HG03045 (cell line): Measurements from ENCODE around the gene HS6ST1.

Source experiments
- ATAC-seq: cut with Tn5 transposase; IDR thresholded peaks from one replicate; pipeline ENCODE4 v1.9.1; 2021; ENCODE audit warnings: mild to moderate bottlenecking, moderate library complexity; ENCODE audit not compliant: unreplicated experiment

HS6ST1 gene

GRCh38 chr2:128300151-128301020 lies 18.3 kb downstream of the HS6ST1 start:
- no peak for ATAC-seq

DNA sequence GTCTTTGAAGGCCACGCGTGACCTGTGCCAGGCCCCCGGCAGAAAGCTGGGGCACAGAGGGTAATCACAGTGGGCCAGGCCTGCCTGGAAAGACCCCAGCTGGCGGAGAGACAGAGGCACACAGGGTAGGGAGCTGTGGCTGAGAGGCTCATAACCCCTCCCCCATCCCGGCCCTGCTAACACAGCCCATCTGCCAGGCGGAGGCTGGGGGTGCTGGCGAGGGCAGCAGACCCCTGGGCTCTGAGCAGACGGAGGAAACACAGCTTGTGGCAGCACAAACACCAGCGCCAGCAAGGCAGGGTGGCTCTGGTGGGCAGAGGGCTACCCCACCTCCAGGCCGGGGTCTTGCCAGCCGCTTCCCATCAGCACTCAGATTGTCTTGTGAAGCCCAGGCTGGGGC lies 19.0 kb downstream of the HS6ST1 start:
- no peak for ATAC-seq

GRCh38 chr2:128298846-128299507 lies 19.7 kb downstream of the HS6ST1 start:
- no peak for ATAC-seq

DNA sequence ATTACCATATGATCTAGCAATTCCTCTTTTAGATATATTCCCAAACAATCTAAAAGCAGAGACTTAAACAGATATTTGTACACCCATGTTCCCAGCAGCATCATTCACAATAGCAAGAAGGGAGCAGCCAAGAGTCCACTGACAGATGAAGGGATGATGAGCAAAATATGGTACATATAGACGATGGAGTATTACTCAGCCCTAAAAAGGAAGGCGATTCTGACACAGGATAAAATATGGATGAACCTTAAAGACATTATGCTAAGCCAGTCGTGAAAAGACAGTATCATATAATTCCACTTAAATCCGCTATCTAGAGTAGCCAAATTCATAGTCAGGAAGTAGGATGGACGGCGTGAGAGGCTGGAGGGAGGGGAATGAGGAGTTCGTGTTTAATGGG lies 20.4 kb downstream of the HS6ST1 start:
- ATAC-seq = no peak

- ATAC-seq = no peak
Observed at GRCh38 chr2:128293870-128294455, 24.7 kb downstream of the HS6ST1 start.

DNA sequence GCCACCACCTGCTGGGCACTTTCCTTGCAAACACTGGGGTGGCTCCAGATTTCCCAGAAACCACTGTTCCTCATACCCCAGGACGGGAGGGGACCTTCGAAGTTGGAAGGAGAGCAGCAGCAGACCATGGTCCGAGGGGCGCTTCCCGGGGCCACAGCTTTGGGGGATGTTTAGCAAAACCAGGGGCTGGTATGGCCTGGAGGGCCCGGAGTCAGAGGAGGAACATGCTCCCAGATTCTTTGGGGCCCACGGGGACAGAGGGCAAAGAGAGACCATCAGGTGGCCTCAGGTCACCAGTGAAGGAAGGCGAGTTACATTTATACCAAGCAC lies 25.3 kb downstream of the HS6ST1 start:
- no peak for ATAC-seq

- ATAC-seq = no peak
Observed at GRCh38 chr2:128292599-128293425, 25.9 kb downstream of the HS6ST1 start.

DNA sequence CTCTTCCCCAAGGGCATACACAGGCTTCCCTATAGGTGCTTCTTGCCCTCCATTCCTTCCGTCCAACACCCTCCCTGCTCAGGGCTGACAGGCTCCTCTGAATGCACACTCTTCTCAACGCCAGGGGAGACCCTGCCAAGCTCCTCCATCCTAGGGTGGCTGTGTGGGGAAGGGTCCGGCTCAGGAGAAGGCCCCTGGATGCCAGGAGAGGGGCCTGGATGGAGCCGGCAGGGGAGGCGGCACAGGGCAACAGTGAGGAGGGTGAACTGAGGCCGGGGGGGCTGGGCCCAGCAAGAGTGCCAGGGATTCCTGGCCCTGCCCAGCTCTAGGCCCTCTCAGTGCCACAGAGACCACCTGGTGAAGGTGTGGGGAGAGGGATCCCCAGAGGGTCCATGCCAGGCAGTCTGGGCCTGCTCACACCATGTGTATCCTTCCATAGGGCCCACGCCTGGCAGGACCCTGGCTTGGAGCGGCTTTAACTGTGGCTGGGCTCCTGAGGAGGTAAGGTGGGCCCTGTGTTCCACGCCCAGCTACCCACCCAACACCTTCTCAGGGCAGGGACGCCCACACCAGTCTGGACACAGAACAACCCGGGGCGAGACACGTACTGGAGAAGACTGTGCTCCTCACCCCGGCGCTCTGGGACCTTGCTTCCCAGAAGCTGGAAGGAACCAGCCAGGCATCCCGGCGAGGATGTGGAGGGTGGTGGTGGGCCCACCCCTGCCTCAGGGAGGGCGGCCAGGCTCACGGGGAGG lies 26.6 kb downstream of the HS6ST1 start:
- no peak for ATAC-seq

GRCh38 chr2:128291161-128291843 lies 27.4 kb downstream of the HS6ST1 start:
- no peak for ATAC-seq

- no peak for ATAC-seq
Observed at GRCh38 chr2:128290356-128290755, 28.3 kb downstream of the HS6ST1 start.

DNA sequence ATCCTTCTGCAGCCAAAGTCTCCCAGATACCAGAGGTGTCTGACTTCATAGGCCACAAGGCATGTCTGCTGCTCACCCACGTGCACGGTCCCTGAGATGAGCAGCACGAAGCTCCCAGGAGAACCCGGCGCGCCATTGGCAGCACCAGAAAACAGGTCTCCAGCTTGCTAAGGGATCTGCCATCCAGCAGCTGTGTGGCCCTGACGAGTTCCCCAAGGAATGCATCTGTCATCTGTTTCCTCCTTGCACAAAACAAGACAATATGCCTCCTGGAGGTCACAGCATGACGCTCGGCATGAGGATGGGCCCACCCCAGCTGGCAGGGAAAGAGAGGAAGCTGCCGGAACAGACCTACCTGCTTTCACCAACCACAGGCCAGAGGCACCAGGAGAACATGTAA lies 29.2 kb downstream of the HS6ST1 start:
- no peak for ATAC-seq

DNA sequence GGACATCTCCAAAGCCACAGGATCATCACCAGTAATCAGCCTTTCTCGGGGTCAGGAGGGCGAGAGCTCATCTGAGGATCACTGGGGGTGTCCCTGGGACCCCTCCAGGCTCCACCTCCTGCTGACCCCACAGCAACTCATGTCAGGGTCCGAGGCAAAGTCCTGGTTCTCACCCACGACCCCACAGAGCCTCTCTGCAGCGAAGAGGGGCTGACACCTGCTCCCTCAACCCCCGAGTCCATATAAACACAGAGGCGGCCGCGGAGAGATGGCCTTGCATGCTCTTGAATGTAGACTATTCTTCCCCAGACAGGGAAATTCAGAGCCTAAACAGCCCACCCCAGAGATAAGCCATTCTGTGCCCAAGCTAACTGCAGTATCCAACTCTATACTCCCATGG lies 29.9 kb downstream of the HS6ST1 start:
- ATAC-seq = no peak

DNA sequence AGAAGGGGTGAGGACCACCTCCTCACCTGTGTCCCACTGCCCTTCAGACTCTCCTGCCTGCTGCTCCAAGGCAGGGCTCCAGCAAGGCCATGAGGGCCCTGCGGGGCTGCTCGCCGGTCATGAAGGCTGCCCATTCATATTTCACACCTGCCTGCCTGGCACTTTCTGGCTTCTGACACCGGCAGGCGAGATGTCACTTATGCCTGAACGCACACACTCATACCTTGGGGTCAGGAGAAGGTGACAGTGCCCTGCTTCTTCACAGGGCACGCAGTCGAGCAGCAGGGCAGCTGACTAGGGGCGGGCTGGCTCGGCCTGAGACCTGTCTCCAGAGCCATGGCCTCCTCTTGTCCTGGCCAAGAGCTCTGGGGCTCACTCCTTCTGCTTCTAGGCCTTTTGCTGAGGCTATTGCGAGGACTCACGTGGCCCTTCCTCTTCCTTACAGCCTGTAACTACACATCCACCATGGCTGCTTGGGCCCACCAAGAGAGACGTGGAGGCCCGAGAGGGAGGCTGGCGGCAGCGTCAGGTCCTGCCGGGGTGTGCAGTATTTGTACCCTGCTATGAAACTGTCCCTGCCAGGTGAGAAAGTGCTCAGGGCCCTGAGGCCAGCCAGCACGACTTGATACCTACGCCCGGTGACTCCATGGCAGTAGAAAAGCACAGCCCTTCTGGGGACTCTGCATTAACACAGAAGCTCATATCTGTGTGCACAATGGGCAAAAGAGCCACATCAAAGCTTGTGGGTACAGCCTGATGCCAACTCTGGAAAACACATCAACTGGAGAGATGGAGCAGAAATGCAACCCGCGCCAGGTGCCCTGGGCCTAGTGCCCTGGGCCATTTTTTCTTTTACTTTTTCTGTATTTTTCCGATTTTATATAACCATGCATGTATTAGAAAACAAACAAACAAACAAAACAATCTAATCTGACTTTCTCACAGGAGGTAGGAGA lies 30.6 kb downstream of the HS6ST1 start:
- ATAC-seq = no peak

GRCh38 chr2:128286905-128287779 lies 31.5 kb downstream of the HS6ST1 start:
- ATAC-seq = no peak

- no peak for ATAC-seq
Observed at GRCh38 chr2:128286011-128286721, 32.5 kb downstream of the HS6ST1 start.

DNA sequence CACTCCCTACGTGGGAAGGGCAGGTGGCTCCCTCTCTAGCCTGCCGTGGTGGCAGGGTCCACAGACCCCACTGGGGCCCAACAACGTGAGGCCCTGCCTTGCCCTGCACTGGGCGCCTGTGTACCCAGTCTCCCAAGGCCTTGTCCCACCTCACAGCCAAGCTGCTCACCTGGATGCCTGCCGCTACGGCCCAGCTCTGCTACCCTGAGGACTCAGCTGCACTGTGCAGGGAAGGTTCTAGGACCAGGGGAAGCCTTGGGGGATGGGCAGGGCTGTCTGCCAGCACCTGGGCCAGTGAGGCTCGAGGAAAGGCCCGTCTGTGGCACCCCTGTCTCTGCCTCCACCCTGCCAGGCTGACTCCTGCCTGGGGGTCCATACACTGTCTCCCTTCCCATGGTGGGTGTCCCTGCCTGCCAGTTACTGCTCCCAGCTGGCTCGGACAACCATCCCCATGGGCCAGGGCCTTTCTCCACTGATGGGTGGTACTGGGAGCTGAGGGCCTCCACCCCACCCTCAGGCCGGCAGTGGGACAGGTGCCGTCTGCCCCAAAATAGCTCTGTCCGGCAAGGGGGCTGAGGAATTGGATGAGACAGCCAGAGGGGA lies 33.2 kb downstream of the HS6ST1 start:
- no peak for ATAC-seq

GRCh38 chr2:128284841-128285240 lies 33.8 kb downstream of the HS6ST1 start:
- ATAC-seq = no peak
